HG03039 (cell line): ENCODE results near the gene IDH3B.
A peak's percentile ranks its signal among the peaks of the same experiment; 100 is the strongest.
"Not testable (repeated sequence)": the region's sequence is repeated elsewhere in the genome, so short reads cannot be mapped to it uniquely, and the experiment has no call there.

Experiments
- ATAC-seq: cut with Tn5 transposase; IDR thresholded peaks from one replicate; pipeline ENCODE4 v1.9.1; 2021; ENCODE audit warnings: mild to moderate bottlenecking, moderate library complexity; ENCODE audit not compliant: unreplicated experiment

Gene IDH3B

DNA sequence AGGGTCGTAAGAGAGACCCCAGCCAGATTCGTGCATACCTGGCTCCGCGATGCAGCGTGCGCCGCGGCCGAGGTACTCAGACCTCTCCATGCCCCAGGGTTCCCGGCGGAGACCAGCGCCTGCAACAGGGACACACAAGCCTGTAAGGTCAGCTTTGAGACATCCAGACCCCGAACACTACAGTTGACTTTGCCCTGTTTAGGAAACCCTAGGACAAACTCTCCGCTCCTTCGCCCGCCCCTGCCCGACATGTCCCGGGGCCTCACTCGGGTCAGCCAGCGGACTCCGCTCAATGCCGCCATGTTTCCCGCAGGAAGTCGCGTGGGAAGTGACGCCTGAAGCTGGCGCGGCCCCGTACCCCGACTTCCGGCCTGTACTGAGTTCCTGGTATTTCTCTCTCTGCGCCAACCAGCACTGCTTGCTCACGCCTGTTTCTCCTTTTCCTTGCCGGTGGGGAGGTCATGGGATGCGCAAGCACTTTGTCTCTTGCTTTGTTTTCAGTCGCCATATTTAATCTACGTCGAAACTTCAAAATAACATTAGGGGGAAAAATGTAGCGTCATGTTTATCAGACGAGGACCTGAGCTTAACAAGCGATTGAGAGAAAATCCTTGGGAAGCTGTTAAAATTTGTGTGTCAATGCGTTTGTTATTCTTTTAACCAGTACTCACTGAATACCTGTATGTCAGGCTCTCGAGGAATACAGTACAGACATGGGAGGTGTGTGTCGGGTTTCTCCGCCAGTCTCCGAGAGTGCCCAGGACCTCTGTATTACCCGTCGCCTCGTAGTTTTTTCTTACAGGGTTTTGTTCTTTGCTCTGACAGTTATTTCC lies at the start of gene IDH3B:
Gene IDH3B, minus strand, starts transcription at position 330 of the 833 bp plus-strand sequence. Its CDS starts 28 bp downstream, at position 302.
- peak; percentile 81 for ATAC-seq

- ATAC-seq, result no peak
Observed at GRCh38 chr20:2713285-2713684, 49.3 kb upstream of the IDH3B start.

DNA sequence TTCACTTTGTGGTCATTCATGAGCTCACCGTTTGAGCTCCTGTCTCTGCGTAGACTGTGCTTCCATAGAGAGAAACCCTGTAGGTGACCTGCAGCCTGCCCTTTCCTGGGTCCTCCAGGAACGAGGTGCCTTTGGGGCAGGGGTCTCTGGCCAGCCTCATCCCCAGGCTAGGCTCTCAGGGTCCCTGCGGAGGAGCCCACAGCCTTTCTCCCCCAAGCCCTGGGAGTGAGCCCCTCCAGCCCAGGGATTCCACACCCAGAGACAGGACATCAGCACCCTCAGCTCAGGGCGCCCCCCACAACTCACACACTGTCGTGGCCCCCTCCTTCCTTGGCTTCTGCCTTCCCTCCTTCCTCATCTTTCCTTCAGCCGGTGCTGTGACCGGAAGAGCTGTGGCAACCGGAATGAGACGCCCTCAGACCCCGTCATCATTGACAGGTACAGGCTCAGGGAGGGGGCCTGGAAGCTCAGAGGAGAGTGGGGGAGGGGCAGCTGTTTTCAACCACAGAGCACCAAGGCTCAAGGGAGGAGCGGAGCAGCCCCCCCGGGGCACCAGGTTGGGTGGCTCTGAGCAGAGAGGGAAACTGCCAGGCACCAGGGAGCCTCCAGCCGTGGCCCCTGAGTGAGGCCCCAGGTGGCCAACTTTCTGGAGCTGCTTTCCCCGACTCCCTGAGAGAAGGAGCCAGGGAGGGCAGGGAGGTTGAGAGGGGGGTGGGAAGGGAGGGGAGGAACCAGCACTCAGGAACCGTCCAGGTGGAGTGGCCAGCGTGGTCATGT lies 45.4 kb upstream of the IDH3B start:
- no peak for ATAC-seq

DNA sequence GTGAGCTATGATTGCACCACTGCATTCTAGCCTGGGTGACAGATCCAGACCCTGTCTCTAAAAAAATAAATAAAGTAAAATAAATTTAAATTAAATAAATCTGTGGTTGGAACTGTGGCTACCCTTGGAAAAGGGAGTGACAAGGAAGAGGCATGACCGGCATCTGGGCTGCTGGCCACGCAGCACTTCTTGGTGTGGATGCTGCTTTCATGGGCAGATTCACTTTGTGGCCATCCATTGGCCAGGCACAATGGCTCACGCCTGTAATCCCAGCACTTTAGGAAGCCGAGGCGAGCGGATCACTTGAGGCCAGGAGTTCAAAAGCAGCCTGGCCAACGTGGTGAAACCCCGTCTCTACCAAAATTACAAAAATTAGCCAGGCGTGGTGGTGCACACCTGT lies 44.6 kb upstream of the IDH3B start:
- no peak for ATAC-seq

GRCh38 chr20:2708073-2708415 lies 44.0 kb upstream of the IDH3B start:
- no peak for ATAC-seq

- ATAC-seq, result no peak
Observed at GRCh38 chr20:2707353-2708072, 43.5 kb upstream of the IDH3B start.

DNA sequence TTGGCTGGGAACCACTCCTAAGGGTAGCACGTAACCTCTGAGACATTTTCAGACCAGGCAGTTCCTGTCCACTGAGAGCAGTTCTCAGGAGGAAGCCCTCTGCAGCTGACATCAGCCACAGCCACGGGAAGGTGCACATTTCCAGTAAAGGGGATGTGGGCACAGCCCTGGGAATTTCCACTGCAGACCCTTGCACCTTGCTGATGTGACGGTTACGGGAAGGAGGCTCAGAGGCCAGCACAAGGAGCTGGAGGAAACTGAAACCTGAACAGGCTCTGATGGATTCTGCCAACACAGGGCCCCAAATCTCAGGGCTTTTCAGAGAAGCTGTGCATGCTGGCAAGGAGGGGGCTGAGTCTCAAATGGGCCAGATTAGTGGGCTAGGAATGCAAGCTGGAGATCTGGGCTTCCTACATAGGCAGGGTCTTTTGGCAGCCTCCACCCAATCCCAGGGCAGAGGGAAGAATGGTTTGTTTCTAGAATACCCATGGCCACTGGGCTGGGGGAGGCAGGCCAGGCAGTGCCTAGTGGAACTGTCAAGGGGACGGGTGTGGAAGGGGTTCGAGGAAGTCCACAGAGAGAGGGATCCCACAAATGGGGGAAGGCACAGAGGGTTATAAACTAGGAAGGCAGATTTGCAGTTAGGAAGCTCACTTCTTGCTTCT lies 42.8 kb upstream of the IDH3B start:
- ATAC-seq, result no peak

GRCh38 chr20:2705931-2706645 lies 42.1 kb upstream of the IDH3B start:
- ATAC-seq, result no peak

DNA sequence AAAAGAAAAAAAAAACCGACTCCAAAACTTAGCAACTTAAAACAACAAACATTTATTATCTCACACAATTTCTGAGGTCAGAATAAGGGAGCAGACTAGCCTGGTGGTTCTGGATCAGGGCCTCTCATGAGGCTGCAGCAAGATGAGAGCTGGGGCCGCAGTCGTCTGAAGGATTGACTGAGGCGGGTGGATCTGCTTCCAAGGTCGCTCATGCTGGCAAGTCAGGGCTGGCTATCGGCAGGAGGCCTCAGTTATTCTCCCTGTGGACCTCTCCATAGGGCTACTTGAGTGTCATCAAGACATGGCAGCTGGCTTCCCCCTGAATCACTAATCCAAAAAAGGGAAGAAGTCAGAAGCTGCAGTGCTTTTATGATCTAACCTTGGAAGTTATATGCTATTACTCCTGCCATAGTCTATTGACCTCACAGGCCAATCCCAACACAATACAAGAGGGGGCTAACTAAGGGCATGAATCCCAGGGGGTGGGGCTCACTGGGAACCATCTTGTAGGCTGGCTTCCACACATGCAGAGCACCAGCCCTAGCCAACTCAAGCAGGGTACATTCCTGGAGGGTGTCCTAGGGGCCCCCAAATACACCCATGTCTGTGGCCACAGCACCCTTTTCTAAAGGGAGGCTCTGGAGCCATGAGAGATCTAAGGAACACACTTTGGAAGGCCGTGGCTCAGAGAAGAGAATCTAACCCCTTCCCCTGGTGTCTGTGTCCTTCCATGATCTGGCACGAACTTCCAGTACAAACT lies 39.9 kb upstream of the IDH3B start:
- no peak for ATAC-seq

DNA sequence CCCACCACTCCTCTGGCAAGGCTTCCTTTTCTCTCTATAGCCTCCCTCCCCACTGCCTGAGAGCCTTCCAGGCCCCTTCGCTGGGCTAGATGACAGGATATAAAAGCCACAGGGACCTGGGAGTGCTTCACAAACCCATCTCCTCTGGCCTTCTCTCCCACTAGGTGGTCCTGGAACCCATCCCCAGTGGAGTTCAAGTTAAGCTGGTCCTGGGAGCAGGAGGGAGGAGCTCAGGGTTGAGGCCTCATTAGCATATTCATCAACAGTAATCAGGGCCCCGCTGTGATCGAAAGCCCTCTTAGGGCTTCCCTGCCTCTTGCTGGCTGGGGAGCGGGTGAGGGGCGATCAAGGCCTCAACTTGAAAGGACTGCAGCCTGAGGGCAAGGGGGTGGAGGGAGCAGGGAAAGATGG lies 37.7 kb upstream of the IDH3B start:
- no peak for ATAC-seq

DNA sequence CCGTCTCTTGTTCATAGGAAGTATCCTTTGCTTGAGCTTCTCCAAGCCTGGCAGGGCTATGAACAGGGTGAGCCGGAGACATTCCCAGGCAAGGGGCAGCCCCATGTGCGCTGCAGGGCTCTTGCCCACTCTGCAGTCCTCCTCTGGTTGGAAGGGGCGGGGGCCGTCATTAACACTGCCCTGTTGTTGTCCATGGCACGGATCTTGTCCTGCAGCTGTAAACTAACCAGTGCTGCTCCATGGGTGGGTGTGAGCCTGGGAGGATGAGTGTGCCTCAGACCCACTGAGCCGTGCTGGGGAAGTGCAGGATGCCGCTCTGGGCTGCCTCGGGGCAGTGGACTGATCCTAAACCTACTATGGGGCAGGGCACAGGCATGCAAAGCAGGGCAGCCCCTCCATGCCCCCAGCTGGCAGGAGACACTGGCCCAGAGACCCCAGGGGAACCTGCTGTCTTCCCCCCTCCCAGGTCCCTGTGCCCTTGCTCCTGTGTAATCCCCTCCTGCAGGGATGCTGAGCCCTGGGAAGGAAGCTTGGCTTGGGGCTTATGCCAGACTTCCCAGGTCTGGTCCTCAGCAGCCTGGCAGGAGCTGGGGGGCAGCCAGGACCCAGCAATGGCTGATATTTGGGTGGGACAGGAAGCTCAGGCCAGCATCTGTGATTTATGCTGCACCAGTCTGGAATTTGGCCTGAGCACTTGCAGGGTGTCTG lies 37.1 kb upstream of the IDH3B start:
- no peak for ATAC-seq

GRCh38 chr20:2699775-2700413 lies 35.9 kb upstream of the IDH3B start:
- no peak for ATAC-seq

- ATAC-seq, result no peak
Observed at GRCh38 chr20:2698912-2699311, 34.9 kb upstream of the IDH3B start.

DNA sequence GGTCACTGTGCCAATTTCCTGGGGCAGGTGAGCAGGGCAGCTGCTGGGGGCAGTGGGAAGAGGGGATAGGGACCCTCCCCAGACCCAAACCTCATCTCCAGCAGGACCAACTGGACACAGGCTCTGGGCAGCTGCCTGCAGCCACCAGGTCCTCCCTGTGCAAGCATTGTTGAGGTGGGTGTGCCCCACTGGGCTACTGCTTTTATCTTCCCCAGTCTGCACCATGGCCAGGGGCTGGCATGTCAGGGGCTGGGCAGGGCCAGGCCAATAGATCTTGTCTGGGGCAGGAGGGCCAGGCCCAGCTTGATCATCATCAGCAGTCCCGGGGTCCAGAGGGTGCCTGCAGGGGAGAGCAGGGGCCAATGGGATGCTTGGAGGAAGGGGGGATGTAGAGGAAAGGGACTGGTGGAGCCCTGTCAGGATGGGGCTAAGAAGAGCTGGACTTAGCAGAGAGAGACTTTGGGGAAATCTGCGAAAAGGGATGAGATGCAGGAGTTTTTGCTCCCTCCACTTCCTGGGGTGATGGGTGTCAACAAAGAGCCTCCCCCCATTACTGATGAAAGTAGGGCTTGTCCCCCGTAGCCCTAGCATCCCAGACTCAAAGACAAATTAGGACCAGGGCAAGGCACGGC lies 34.3 kb upstream of the IDH3B start:
- no peak for ATAC-seq

- ATAC-seq, result no peak
Observed at GRCh38 chr20:2697768-2698167, 33.8 kb upstream of the IDH3B start.

GRCh38 chr20:2696646-2697045 lies 32.6 kb upstream of the IDH3B start:
- ATAC-seq, result no peak

DNA sequence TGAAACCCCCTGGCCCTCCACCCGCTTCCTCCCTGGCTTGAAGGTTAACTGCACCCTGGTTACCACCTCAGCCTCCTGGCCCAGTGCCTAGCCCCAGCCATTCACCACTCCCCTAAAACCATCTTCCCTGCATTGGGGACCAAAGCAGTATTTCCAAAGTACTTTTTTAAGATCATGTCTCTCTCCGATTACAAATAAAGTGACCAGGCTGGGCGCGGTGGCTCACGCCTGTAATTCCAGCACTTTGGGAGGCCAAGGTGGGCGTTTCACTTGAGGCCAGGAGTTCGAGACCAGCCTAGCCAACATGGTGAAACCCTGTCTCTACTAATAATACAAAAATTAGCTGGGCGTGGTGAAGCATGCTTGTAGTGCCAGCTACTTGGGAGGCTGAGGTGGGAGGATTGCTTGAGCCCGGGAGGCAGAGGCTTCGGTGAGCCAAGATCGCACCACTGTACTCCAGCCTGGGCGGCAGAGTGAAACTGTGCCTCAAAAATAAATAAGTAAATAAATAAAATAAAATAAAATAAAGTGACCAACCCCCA lies 32.0 kb upstream of the IDH3B start:
- ATAC-seq, result not testable (repeated sequence)
